ENCODE data around the gene KCNG2.

Gene KCNG2

GRCh38 chr18:79790996-79791972, 6.5 kb upstream of the KCNG2 start:
- Mint-ChIP-seq H3K9me3 (no peaks in the 10 kb centered on the region), H3K27ac (no peak overlapping the region), H3K4me1 (ENCODE audit: low read depth in 2 of 2) (peaks cover 0 to 13% of the 10 kb centered on the region in 2 donors), H3K4me3 (no peak overlapping the region), H3K27me3 (peaks cover 43 to 71% of the 10 kb centered on the region in 2 donors), H3K36me3 (ENCODE audit: insufficient read depth) (no peaks in the 10 kb centered on the region)
- ATAC-seq (replicated peaks) (no peak), DNase-seq (no peak)

DNA sequence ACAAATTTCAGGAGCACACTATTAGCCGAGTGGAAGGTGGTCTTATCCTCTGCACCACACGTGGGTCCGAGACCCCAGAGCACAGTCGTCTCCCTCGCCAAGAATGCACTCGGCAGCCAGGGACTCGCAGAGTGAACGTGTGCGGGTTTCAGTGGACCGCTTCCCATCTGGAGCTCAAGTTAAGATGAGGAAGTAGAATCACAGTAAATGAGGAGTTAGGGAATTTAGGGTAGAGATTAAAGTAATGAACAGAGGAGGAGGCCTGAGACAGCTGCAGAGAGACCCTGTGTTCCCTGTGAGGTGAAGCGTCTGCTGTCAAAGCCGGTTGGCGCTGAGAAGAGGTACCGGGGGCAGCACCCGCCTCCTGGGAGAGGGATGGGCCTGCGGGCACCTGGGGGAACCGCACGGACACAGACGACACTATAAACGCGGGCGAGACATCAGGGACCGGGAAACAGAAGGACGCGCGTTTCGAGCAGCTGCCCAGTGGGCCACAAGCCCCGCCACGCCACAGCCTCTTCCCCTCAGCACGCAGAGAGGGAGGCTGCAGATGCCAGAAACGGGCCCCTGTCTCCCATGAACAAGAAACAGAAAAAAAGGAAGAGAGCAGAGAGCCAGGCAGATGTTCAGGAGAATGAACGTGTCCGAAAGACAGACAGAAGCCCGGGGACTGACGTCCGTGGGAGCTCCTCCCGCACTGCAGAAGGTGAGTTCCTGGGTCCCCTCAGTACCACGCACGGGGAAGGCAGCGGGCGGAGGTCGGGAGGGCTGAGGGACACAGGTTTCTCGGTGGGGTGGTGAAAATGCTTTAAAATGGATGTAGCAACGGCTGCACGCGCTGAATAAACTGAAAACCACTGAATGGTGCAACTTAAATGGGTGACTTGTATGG, 5.4 kb upstream of the KCNG2 start:
- ATAC-seq (replicated peaks), result no peak
- H3K4me1 Mint-ChIP-seq (ENCODE audit: low read depth in 2 of 2), result peaks cover 3 to 16% of the 10 kb centered on the region in 2 donors
- peaks cover 49 to 71% of the 10 kb centered on the region in 2 donors for H3K27me3 Mint-ChIP-seq
- H3K36me3 Mint-ChIP-seq (ENCODE audit: insufficient read depth), result no peaks in the 10 kb centered on the region
- no peak overlapping the region for H3K4me3 Mint-ChIP-seq
- DNase-seq, result no peak
- H3K27ac Mint-ChIP-seq, result no peak overlapping the region
- no peaks in the 10 kb centered on the region for H3K9me3 Mint-ChIP-seq

GRCh38 chr18:79792988-79793355, 4.8 kb upstream of the KCNG2 start:
- H3K27me3 Mint-ChIP-seq, result peaks cover 52 to 74% of the 10 kb centered on the region in 2 donors
- ATAC-seq (replicated peaks), result no peak
- H3K4me3 Mint-ChIP-seq, result no peak overlapping the region
- H3K4me1 Mint-ChIP-seq (ENCODE audit: low read depth in 2 of 2), result peaks cover 5 to 17% of the 10 kb centered on the region in 2 donors
- no peaks in the 10 kb centered on the region for H3K36me3 Mint-ChIP-seq (ENCODE audit: insufficient read depth)
- no peak overlapping the region for H3K27ac Mint-ChIP-seq
- no peaks in the 10 kb centered on the region for H3K9me3 Mint-ChIP-seq
- no peak for DNase-seq

- no peaks in the 10 kb centered on the region for H3K9me3 Mint-ChIP-seq
- peaks cover 11 to 18% of the 10 kb centered on the region in 2 donors for H3K4me1 Mint-ChIP-seq (ENCODE audit: low read depth in 2 of 2)
- H3K36me3 Mint-ChIP-seq (ENCODE audit: insufficient read depth), result no peaks in the 10 kb centered on the region
- H3K27me3 Mint-ChIP-seq, result peaks cover 62 to 75% of the 10 kb centered on the region in 2 donors
- no peak for ATAC-seq (replicated peaks)
- DNase-seq, result no peak
- no peak overlapping the region for H3K4me3 Mint-ChIP-seq
- H3K27ac Mint-ChIP-seq, result no peak overlapping the region
Observed at GRCh38 chr18:79794846-79795245, 2.9 kb upstream of the KCNG2 start.

DNA sequence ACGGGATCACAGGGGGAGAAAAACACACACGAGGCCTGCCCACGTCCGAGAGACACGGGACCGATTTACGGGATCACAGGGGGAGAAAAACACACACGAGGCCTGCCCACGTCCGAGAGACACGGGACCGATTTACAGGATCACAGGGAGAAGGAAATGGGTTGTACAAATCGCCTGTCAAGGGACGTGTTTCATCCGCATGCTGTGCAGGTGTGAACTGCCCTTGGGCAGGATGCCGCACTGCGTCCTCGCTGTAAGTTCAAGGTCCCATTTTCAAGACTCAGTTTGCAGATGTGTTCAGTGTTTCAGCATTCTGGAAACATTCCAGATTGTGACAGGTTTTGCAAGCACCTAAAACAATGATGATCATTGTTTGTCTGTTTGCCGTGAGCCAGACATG, 2.3 kb upstream of the KCNG2 start:
- no peak for ATAC-seq (replicated peaks)
- no peaks in the 10 kb centered on the region for H3K9me3 Mint-ChIP-seq
- H3K27ac Mint-ChIP-seq, result no peak overlapping the region
- peaks cover 13 to 19% of the 10 kb centered on the region in 2 donors for H3K4me1 Mint-ChIP-seq (ENCODE audit: low read depth in 2 of 2)
- H3K4me3 Mint-ChIP-seq, result no peak overlapping the region
- H3K36me3 Mint-ChIP-seq (ENCODE audit: insufficient read depth), result no peaks in the 10 kb centered on the region
- H3K27me3 Mint-ChIP-seq, result peaks cover 63 to 75% of the 10 kb centered on the region in 2 donors
- no peak for DNase-seq

DNA sequence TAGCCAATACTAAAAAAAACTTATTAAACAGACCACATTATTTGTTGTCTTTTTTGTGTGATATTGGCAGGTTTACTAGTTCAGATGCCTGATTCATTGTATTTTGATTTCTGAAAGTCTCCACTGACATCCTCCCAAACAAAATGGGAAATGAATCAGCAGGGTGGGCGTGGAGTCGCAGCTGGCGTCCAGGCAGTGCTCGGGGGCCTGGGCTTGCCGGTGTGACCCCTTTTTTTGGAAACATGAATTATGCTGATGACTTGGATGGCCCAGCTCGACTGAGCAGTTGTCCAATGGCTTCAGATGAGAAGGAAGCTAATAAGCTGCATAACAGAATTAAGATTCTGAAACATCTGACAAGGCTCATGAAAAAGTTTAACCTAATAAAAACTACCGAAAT, 1.7 kb upstream of the KCNG2 start:
- Mint-ChIP-seq H3K27ac (no peak overlapping the region), H3K27me3 (peaks cover 57 to 72% of the 10 kb centered on the region in 2 donors), H3K4me3 (no peak overlapping the region), H3K36me3 (ENCODE audit: insufficient read depth) (no peaks in the 10 kb centered on the region), H3K9me3 (no peaks in the 10 kb centered on the region), H3K4me1 (ENCODE audit: low read depth in 2 of 2) (peaks cover 13 to 17% of the 10 kb centered on the region in 2 donors)
- no peak for DNase-seq
- ATAC-seq (replicated peaks), result no peak

DNA sequence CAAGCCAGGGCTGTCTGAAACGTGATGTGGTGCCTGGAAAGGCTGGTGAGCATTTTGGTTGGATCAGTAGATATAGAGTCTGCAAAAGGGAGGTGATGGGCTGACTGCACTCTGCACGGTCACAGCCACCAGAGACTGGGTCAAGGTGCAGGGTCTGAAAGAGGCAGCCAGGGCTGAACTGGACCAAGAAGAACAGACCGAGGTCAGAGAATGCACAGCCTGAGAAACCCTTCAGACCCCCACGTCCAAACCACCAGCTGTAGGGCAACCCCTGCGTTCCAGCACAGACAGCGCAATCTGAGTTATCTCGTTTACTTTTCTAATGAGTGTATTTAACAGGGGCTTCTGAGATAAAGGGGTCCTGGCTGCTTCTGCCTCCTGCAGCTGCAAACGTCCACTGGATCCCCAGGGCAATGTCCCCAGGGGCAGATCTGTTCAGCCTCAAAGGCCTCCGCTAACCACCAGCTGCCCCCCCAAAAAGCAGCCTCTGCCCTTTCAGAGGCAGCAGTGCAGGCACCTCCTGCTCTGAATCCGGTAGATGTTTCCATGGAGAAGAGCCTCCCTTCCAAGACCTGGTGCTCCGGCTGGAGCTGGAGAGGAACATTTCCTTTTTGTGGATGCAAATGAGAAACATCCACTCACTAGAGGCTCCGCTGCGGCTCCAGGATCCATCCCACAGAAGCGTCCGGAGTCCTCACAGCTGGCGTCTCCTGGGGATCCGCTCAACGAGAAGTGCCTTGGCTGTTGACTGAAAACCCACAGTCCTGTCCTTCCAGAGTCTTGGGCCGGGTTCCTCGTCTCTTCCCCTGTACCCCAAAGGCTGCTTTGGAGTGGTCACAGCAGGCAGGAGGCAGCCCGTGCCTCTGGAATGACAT, 970 bp upstream of the KCNG2 start:
- H3K27ac Mint-ChIP-seq, result no peak overlapping the region
- peaks cover 50 to 64% of the 10 kb centered on the region in 2 donors for H3K27me3 Mint-ChIP-seq
- no peak for ATAC-seq (replicated peaks)
- H3K9me3 Mint-ChIP-seq, result no peaks in the 10 kb centered on the region
- H3K4me3 Mint-ChIP-seq, result peak overlapping the region; percentile 11 to 35
- DNase-seq, result no peak
- H3K36me3 Mint-ChIP-seq (ENCODE audit: insufficient read depth), result no peaks in the 10 kb centered on the region
- peaks cover 10 to 13% of the 10 kb centered on the region in 2 donors for H3K4me1 Mint-ChIP-seq (ENCODE audit: low read depth in 2 of 2)

GRCh38 chr18:79798346-79798998, 734 bp downstream of the KCNG2 start:
- Mint-ChIP-seq H3K9me3 (no peaks in the 10 kb centered on the region), H3K27me3 (peaks cover 41 to 53% of the 10 kb centered on the region in 2 donors), H3K27ac (no peak overlapping the region), H3K4me1 (ENCODE audit: low read depth in 2 of 2) (peaks cover 6 to 13% of the 10 kb centered on the region in 2 donors), H3K4me3 (no peak overlapping the region), H3K36me3 (ENCODE audit: insufficient read depth) (no peaks in the 10 kb centered on the region)
- ATAC-seq (replicated peaks), result no peak
- DNase-seq, result no peak

GRCh38 chr18:79798999-79799370, 1.2 kb downstream of the KCNG2 start:
- DNase-seq, result no peak
- Mint-ChIP-seq H3K4me1 (ENCODE audit: low read depth in 2 of 2) (peaks cover 6 to 13% of the 10 kb centered on the region in 2 donors), H3K27ac (no peak overlapping the region), H3K9me3 (no peaks in the 10 kb centered on the region), H3K36me3 (ENCODE audit: insufficient read depth) (no peaks in the 10 kb centered on the region), H3K27me3 (peaks cover 41 to 50% of the 10 kb centered on the region in 2 donors), H3K4me3 (no peak overlapping the region)
- ATAC-seq (replicated peaks), result no peak

DNA sequence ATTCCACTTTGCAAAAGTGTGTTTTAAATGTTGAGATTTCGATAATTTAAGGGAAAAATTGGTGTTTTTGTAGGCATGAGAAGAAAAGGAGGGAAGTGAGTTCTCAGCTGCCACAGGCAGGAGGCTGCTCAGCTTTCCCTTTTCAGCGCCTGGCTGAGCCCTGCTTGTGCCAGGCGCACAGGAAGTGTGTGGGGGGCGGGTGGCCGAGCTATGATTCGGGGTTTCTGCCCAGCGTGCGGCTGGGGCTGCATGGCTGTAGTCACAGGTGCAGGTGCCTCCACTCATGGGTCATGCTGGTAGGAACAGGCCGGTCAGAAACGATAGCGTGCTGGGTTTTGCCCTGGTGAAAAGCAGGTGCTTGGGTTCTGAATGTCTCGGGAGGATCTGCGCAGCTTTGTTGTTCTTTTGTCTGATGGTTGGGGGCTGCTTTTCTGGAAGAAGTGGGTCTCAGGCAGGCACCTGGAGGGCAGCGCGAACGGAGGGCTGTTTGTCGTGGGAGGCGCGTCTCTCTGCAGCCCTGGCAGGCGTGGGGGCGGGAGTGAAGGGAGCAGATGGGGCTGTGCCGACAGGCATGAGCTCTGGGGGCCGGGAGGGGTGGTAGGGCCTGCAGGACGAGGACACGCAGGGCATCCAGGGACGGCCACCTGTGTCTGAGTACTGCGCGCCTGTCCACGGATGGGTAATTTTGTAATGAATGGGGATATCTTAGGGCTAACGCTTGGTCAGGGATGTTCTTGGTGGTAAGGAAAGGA, 2.1 kb downstream of the KCNG2 start:
- H3K27me3 Mint-ChIP-seq, result peaks cover 35 to 42% of the 10 kb centered on the region in 2 donors
- peak overlapping the region in 1 of 2 donors; percentile 33 for H3K4me3 Mint-ChIP-seq
- H3K36me3 Mint-ChIP-seq (ENCODE audit: insufficient read depth), result no peaks in the 10 kb centered on the region
- H3K4me1 Mint-ChIP-seq (ENCODE audit: low read depth in 2 of 2), result peaks cover 6 to 13% of the 10 kb centered on the region in 2 donors
- H3K9me3 Mint-ChIP-seq, result no peaks in the 10 kb centered on the region
- no peak overlapping the region for H3K27ac Mint-ChIP-seq
- ATAC-seq (replicated peaks) (no peak), DNase-seq (no peak)

GRCh38 chr18:79800371-79801180, 2.8 kb downstream of the KCNG2 start:
- no peaks in the 10 kb centered on the region for H3K36me3 Mint-ChIP-seq (ENCODE audit: insufficient read depth)
- peaks cover 31 to 34% of the 10 kb centered on the region in 2 donors for H3K27me3 Mint-ChIP-seq
- peak overlapping the region in 1 of 2 donors; percentile 33 for H3K4me3 Mint-ChIP-seq
- DNase-seq, result no peak
- no peak for ATAC-seq (replicated peaks)
- H3K9me3 Mint-ChIP-seq, result no peaks in the 10 kb centered on the region
- H3K27ac Mint-ChIP-seq, result no peak overlapping the region
- peaks cover 6 to 20% of the 10 kb centered on the region in 2 donors for H3K4me1 Mint-ChIP-seq (ENCODE audit: low read depth in 2 of 2)

Measured in effector memory CD8-positive, alpha-beta T cell (primary cell).